WTC11 (cell line): Measurements from ENCODE around the gene SMYD3. TPM values are rescaled to one million over a fixed set of nuclear protein-coding genes. Genes with fewer than 3 reads are reported as not detected.
"Not testable (repeated sequence)": the region's sequence is repeated elsewhere in the genome, so short reads cannot be mapped to it uniquely, and the experiment has no call there.

Experiments used
- ATAC-seq: fragments of 200-7000 bp; cut with Tn5 transposase; 2 replicates; pipeline ENCODE4 v1.10.0; 2021; ENCODE audit warnings: mild to moderate bottlenecking, moderate library complexity
- CTCF ChIA-PET: fragments of 300-600 bp; sonication (Branson Sonifier 250); formaldehyde crosslinking; loops from one replicate; lab custom pipeline; 2021; ENCODE audit warnings: antibody characterized with exemption; lab: Charles Lee
- POLR2A ChIA-PET: fragments of 350-600 bp; sonication (Branson Sonifier 250); formaldehyde crosslinking; loops from one replicate; lab custom pipeline; 2021; ENCODE audit warnings: antibody characterized with exemption; lab: Charles Lee
- DNase-seq: peaks from one replicate; pipeline ENCODE4 v3.0.0; 2021; ENCODE audit warnings: low spot score
- H3K27ac Mint-ChIP-seq: 2 replicates; pipeline ENCODE4 v1.8.0; 2021; ENCODE audit warnings: mixed read lengths
- H3K27me3 Mint-ChIP-seq: 2 replicates; pipeline ENCODE4 v1.8.0; 2021; ENCODE audit warnings: low read depth, mild to moderate bottlenecking, moderate library complexity, mixed read lengths
- H3K36me3 Mint-ChIP-seq: 2 replicates; pipeline ENCODE4 v1.8.0; 2021; ENCODE audit warnings: mixed read lengths
- H3K4me1 Mint-ChIP-seq: 2 replicates; pipeline ENCODE4 v1.8.0; 2022; ENCODE audit warnings: mixed read lengths
- H3K4me3 Mint-ChIP-seq: 2 replicates; pipeline ENCODE4 v1.8.0; 2021; ENCODE audit warnings: mild to moderate bottlenecking, moderate library complexity, mixed read lengths
- H3K9me3 Mint-ChIP-seq: 2 replicates; pipeline ENCODE4 v1.8.0; 2021; ENCODE audit warnings: mixed read lengths
- CREB1 ChIP-seq: sonication (generic); formaldehyde crosslinking; IDR thresholded peaks from 2 replicates; pipeline ENCODE4 v1.8.0; 2023; ENCODE audit warnings: mild to moderate bottlenecking, missing genetic modification reagents
- CTCF ChIP-seq: fragments of 200-600 bp; IDR thresholded peaks from 2 replicates; pipeline ENCODE4 v1.8.0; 2022; ENCODE audit warnings: antibody characterized with exemption
- E2F1 ChIP-seq: sonication (generic); formaldehyde crosslinking; IDR thresholded peaks from 2 replicates; pipeline ENCODE4 v1.8.0; 2022; ENCODE audit warnings: mild to moderate bottlenecking, missing genetic modification reagents
- E2F5 ChIP-seq: sonication (generic); formaldehyde crosslinking; IDR thresholded peaks from 2 replicates; pipeline ENCODE4 v1.8.1; 2022; ENCODE audit warnings: mild to moderate bottlenecking, moderate library complexity, missing genetic modification reagents
- ELF4 ChIP-seq: sonication (generic); formaldehyde crosslinking; IDR thresholded peaks from 2 replicates; pipeline ENCODE4 v1.8.1; 2022; ENCODE audit warnings: low read depth, mild to moderate bottlenecking, moderate library complexity, missing genetic modification reagents
- IRF1 ChIP-seq: sonication (generic); formaldehyde crosslinking; IDR thresholded peaks from 2 replicates; pipeline ENCODE4 v1.8.0; 2023; ENCODE audit warnings: missing genetic modification reagents
- MXD4 ChIP-seq: fragments of 250-450 bp; sonication (Bioruptor Pico); IDR thresholded peaks from 2 replicates; pipeline ENCODE4 v1.8.0; 2021; ENCODE audit warnings: mild to moderate bottlenecking, moderate library complexity, borderline replicate concordance
- NFATC4 ChIP-seq: fragments of 250-450 bp; sonication (Bioruptor Pico); IDR thresholded peaks from 2 replicates; pipeline ENCODE4 v1.9.0; 2021; ENCODE audit warnings: mild to moderate bottlenecking
- NFYB ChIP-seq: sonication (generic); formaldehyde crosslinking; conservative IDR thresholded peaks from 2 replicates; pipeline ENCODE4 v1.8.0; 2022; ENCODE audit warnings: low read depth, missing genetic modification reagents
- NR2C2 ChIP-seq: sonication (generic); formaldehyde crosslinking; IDR thresholded peaks from 2 replicates; pipeline ENCODE4 v1.8.0; 2022; ENCODE audit warnings: mild to moderate bottlenecking, missing genetic modification reagents
- PRDM15 ChIP-seq: sonication (generic); formaldehyde crosslinking; IDR thresholded peaks from 2 replicates; pipeline ENCODE4 v1.8.0; 2022; ENCODE audit warnings: missing genetic modification reagents
- PREB ChIP-seq: sonication (generic); formaldehyde crosslinking; IDR thresholded peaks from 2 replicates; pipeline ENCODE4 v1.8.1; 2022; ENCODE audit warnings: mild to moderate bottlenecking, missing genetic modification reagents, moderate library complexity, borderline replicate concordance
- RELA ChIP-seq: sonication (generic); formaldehyde crosslinking; IDR thresholded peaks from 2 replicates; pipeline ENCODE4 v1.8.1; 2022; ENCODE audit warnings: missing genetic modification reagents, mild to moderate bottlenecking, borderline replicate concordance
- STAT6 ChIP-seq: sonication (generic); formaldehyde crosslinking; conservative IDR thresholded peaks from 2 replicates; pipeline ENCODE4 v1.8.1; 2023; ENCODE audit warnings: mild to moderate bottlenecking, low read depth, missing genetic modification reagents, moderate library complexity
- USF2 ChIP-seq: sonication (generic); formaldehyde crosslinking; IDR thresholded peaks from 2 replicates; pipeline ENCODE4 v1.8.1; 2023; ENCODE audit warnings: mild to moderate bottlenecking, missing genetic modification reagents, moderate library complexity
- ZBTB43 ChIP-seq: sonication (generic); formaldehyde crosslinking; IDR thresholded peaks from 2 replicates; pipeline ENCODE4 v1.8.1; 2023; ENCODE audit warnings: mild to moderate bottlenecking, missing genetic modification reagents
- ZNF263 ChIP-seq: sonication (generic); formaldehyde crosslinking; IDR thresholded peaks from 2 replicates; pipeline ENCODE4 v1.8.1; 2022; ENCODE audit warnings: low read depth, mild to moderate bottlenecking, moderate library complexity, missing genetic modification reagents
- ZNF416 ChIP-seq: fragments of 250-450 bp; sonication (Bioruptor Pico); IDR thresholded peaks from 2 replicates; pipeline ENCODE4 v1.9.0; 2021; ENCODE audit warnings: mild to moderate bottlenecking, inconsistent platforms
- ZNF671 ChIP-seq: fragments of 250-450 bp; sonication (Bioruptor Pico); IDR thresholded peaks from 2 replicates; pipeline ENCODE4 v1.8.0; 2021; ENCODE audit warnings: mild to moderate bottlenecking
- total RNA-seq: library from RNA; stranded (reverse); gene quantifications from 3 replicates; pipeline ENCODE4 v1.2.3, GENCODE V29; 2021

SMYD3 gene
- total RNA-seq, 1 experiment from 2014 or later: 21.4 TPM

GRCh38 chr1:246324711-246325110, 182.4 kb downstream of the SMYD3 start:
- no peak for TF ChIP-seq PRDM15
- no peak for TF ChIP-seq STAT6 (CRISPR knock-in tag)
- TF ChIP-seq ELF4: no peak
- no peak for TF ChIP-seq ZNF671 (CRISPR knock-in tag)
- no peak for TF ChIP-seq NR2C2 (CRISPR knock-in tag)
- TF ChIP-seq CREB1: no peak
- no peak for TF ChIP-seq E2F5 (CRISPR knock-in tag)
- no peak for TF ChIP-seq E2F1 (CRISPR knock-in tag)
- no peak for TF ChIP-seq CTCF
- no peak for TF ChIP-seq NFATC4 (CRISPR knock-in tag)
- no peak for TF ChIP-seq IRF1 (CRISPR knock-in tag)
- TF ChIP-seq ZNF263 (CRISPR knock-in tag): no peak
- TF ChIP-seq ZNF416 (CRISPR knock-in tag): no peak
- no peak for TF ChIP-seq ZBTB43
- no peak for TF ChIP-seq USF2 (CRISPR knock-in tag)
- no peak for TF ChIP-seq RELA (CRISPR knock-in tag)
- TF ChIP-seq NFYB (CRISPR knock-in tag): no peak
- TF ChIP-seq PREB: no peak
- no peak for TF ChIP-seq MXD4 (CRISPR knock-in tag)
- POLR2A ChIA-PET: no interaction called here
- no peaks in the 10 kb centered on the region for H3K27me3 Mint-ChIP-seq
- CTCF ChIA-PET: no interaction called here
- DNase-seq (no peak), ATAC-seq (peak; percentile 69)
- H3K4me1 Mint-ChIP-seq: peaks cover 20% of the 10 kb centered on the region
- H3K27ac Mint-ChIP-seq: peak overlapping the region; percentile 93; the same call in 1 of the 2 replicates
- H3K36me3 Mint-ChIP-seq: peaks cover 1% of the 10 kb centered on the region; the same call in 1 of the 2 replicates
- peaks cover 3% of the 10 kb centered on the region for H3K9me3 Mint-ChIP-seq
- peak overlapping the region; percentile 63 for H3K4me3 Mint-ChIP-seq

GRCh38 chr1:246324033-246324432, 183.0 kb downstream of the SMYD3 start:
- H3K9me3 Mint-ChIP-seq, H3K36me3 Mint-ChIP-seq, H3K27ac Mint-ChIP-seq, POLR2A ChIA-PET, CTCF ChIA-PET, DNase-seq, H3K27me3 Mint-ChIP-seq, H3K4me3 Mint-ChIP-seq, ATAC-seq: not testable (repeated sequence)
- peaks cover 20% of the 10 kb centered on the region for H3K4me1 Mint-ChIP-seq
